Stimulated activated CD8-positive, alpha-beta memory T cell treated with anti-CD3 and anti-CD28 coated beads, Interleukin-4, amount 100 ng/mL, for 1 hour (primary cell): ENCODE results near the gene EPO.
"Not testable (repeated sequence)": the region's sequence is repeated elsewhere in the genome, so short reads cannot be mapped to it uniquely, and the experiment has no call there.

Source experiments
- DNase-seq, 2 donors: peaks; one replicate each; pipeline ENCODE4 v3.0.0-alpha.2; 2020; ENCODE audit warnings: low read depth in 2 of 2, low spot score in 1 of 2

Gene EPO

DNA sequence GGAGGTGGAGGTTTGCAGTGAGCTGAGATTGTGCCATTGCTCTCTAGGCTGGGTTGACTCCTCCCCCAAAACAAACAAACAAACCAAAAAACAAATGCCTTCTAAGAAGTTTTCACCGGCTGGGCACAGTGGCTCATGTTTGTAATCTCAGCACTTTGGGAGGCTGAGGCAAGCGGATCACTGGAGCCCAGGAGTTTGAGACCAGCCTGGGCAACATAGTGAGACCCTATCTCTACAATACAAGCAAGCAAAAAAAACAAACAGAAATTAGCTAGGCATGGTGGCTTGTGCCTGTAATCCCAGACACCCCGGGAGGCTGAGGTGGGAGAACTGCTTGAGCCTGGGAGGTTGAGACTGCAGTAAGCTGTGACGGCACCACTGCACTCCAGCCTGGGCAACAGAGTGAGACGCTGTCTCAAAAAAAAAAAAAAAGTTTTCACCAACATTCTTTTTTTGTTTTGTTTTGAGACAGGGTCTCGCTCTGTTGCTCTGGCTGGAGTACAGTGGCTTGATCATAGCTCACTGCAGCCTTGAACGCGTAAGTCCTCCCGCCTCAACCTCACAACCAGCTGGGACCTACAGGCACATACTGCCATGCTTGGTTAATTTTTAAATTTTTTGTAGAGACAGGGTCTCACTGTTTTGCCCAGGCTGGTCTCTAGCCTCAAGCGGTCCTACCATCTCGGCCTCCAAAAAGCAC lies 11.8 kb downstream of the EPO start:
- no peak for DNase-seq

DNA sequence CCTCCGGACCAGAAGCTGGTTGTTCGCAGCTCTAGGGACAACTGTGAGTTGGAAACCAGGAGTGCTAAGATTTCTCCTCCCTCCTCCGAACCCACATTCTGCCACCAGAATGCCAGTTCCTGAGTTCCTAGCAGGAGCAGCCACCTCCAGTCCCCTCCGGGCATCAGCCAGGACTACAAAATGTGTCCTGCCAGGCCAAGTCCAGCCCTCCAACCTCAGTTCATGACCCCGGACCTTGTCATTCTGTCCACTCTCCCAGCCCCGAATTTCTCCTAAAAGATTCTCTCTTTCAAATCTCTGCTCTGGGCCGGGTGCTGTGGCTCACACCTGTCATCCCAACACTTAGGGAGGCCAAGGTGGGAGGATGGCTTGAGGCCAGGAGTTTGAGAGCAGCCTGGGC lies 15.5 kb downstream of the EPO start:
- DNase-seq, result no peak

DNA sequence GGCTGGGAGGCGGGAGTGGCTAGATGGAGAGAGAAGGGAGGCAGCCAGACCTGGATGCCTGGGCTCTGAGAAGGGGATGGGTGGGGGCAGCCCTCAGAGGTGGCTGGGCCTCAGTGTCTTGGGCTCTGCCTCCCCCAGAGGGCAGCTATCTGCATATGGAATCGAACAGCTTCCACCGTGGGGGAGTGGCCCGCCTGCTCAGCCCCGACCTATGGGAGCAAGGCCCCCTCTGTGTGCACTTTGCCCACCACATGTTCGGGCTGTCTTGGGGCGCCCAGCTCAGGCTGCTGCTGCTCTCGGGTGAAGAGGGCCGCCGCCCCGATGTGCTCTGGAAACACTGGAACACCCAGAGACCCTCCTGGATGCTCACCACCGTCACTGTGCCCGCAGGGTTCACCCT lies 16.4 kb downstream of the EPO start:
- no peak for DNase-seq

DNA sequence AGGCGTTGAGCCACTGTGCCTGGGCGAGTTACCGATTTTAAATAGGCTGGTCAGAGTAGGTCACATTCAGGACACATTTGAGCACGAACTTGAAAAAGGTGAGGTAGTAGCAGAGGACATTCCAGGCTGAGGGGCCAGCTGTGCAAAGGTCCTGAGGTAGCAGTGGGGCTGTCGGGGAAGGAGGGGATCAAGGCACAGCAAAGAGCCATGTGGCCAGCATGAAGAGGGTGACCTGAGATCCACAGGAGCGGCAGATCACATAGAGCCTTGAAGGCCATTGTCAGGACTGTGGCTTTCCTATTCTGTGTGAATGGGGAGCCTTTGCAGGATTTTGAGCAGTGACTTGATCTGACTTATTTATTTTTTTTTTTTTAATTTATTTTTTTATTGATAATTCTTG lies 19.7 kb downstream of the EPO start:
- no peak for DNase-seq

DNA sequence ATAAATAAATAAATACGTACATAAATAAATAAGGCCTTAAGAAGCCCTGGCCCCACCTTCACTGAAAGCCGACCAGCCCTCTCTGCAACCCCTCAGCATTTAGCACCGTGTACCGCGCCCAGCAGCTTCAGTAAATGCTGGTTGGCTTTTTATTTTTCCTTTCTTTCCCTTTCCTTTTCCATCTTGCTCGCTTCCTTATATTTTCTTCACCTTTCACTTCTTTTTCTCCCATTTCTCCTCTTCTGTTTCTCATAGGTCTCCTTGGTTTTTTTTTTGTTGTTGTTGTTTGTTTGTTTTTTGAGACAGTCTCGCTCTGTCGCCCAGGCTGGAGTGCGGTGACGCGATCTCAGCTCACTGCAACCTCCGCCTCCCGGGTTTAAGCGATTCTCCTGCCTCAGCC lies 24.3 kb downstream of the EPO start:
- no peak for DNase-seq

DNA sequence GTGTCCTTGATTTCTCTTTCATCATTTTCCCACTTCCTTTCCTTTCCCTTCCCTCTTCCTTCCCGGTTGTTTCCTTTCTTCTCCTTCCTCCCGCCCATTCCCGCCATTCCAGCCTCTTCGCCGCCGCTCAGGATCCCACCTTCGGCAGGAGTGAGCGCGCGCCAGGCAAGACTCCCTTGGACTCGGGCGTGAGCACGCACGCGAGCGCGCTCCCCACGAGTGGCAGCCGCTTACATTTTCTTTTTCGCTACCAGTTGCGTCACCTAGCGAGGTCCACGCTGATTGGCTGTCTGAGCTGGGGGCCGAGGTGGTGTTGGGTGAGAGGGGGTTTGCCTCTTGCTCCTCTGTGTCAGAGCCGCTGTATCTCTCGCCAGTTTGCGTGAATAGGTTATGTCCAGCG lies 24.9 kb downstream of the EPO start:
- no peak for DNase-seq

DNA sequence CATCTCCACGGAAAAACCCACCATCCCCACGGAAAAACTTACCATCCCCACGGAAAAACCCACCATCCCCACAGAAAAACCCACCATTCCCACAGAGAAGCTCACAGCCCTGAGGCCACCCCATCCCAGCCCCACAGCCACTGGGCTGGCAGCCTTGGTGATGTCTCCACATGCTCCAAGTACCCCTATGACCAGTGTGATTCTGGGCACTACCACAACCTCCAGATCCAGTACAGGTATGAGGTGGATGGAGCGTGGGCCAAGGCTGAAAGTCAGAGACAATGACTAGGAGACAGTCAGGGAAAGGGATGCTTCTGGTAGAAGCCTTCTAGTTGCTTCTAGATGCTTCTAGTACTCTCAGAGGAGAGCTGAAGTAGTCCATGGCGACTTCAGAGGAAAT lies 32.7 kb downstream of the EPO start:
- DNase-seq, result no peak

DNA sequence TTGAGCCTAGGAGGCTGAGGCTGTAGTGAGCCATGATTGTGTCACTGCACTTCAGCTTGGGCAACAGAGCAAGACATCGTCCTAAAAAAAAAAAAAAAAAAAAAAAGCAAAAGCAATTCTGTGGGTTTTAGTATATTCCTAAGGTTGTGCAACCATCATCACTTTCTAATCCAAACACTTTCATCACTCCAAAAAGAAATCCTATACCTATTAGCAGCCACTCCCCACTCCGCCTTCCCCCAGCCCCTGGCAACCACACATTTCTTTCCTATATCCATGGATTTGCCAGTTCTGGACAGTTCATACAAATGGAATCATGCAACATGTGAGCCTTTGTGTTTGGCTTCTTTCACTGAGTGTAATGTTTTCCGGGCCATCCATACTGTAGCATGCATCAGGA lies 33.5 kb downstream of the EPO start:
- no peak for DNase-seq

DNA sequence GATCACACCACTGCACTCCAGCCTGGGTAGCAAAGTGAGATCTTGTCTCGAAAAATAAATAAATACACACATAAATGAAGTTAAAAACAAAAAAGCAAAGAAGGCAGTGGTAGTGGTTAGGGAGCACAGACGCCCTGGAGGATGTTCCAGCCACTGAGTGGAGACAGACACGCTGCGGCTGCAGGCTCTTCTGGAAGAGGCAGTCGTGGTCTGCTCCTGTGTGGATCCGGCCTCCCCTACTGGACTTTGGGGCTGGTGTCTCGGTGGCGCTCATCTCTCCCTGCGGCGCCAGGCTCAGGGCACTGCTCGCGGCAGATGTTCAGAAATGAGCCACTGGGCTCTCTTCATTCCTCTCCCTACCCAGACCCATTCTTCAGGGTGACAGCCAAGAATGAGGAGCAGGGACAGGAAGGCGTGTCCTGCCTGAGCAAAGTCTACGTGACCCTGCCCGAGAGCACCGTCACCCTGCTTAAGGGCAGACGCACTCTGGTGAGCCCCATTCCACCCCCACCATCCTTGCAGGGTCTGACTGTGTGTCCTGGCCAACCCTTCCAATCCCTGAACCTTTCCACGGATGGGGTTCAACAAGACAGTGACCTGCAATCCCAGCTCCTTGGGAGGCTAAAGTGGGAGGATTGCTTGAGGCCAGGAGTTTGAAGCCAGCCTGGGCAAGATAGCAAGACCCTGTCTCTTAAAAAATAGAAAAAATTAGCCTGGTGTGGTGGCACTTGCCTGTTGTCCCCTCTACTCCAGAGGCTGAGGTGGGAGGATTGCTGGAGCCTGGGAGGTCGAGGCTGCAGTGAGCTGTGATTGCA lies 39.3 kb downstream of the EPO start:
- no peak for DNase-seq

DNA sequence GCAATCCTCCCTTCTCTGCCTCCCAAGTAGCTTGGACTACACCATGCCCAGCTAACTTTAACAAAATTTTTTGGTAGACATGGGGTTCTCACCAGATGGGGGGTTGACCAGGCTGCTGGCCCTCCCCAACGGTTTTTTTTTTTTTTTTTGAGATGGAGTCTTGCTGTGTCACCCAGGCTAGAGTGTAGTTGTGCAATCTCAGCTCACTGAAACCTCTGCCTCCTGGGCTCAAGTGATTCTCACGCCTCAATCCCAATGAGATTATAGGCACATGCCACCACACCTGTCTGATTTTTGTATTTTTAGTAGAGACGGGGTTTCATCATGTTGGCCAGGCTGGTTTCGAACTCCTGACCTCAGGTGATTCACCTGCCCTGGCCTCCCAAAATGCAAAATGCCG lies 42.6 kb downstream of the EPO start:
- DNase-seq, result not testable (repeated sequence)

DNA sequence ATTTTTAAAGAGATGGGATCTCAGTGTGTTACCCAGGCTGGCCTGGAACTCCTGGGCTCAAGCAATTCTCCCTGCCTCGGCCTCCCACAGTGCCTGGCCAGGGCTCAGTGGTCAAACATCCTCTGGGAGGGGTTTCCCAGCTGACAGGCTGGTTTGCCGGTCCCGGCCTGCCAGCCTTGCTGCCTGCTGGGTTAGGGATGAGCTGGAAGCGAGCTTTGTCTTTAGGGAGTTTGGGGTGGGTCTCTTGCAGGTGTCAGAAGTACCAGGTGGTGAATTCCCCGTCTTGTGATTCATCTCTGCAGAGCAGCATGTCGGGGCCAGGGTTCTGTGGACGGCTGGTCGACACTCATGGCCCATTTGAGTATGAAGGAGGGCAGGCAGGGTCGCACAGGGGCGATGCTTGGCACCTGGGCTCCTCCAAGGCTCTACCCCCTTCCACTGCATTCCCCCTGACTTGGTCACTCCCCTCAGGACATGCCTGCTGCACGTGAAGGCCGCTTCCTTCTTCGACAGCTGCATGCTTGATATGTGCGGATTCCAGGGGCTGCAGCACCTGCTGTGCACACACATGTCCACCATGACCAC lies 43.4 kb downstream of the EPO start:
- DNase-seq, result no peak

DNA sequence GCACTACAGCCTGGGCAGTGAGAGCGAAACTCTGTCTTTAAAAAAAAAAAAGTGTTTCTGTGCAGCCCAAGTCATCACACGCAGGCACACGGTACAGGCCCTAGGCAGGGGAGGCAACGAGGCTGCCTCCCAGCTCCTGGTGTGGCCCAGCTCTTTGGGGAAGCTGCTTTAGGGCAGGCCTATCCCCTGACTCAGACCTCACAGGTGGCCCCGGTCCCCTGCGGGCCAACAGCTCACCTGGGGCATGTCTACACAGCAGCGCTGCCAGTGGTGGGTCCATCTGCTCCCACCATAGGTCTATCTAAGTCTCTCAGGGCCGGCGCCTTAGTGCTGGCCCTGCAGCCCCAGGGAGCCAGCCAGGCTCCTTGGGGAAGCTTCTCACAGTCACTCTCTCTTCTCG lies 44.6 kb downstream of the EPO start:
- DNase-seq, result no peak

DNA sequence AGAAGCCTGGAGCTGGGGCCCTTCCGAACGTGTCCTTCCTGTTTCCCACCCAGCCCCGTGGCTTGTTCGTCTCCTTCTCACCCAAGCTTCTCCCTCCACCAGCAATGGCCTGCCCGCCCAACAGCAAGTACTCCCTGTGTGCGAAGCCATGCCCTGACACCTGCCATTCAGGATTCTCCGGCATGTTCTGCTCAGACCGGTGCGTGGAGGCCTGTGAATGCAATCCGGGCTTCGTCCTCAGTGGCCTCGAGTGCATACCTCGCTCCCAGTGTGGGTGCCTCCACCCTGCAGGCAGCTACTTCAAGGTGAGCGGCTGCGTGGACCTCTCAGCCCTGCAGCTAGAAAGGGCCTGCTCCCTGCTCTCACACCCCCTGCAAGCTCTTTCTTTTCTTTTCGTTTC lies 45.0 kb downstream of the EPO start:
- DNase-seq, result no peak

DNA sequence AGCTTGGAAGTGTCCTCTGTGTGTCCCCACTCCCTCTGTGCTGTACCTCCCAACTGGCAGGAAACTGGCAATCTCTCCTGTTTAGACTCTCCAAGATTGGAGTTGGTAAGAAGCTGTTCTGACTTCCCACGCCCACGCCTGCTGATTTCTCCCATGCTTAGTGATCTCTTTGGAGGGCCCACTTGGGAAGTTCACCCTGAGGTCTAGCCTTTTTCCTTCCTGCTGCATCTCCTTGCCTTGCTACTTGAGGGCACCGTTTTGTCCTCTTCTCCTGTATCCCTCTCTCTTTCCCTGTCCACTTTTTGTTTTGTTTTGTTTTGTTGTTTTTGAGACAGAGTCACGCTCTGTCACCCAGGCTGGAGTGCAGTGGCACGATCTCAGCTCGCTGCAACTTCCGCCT lies 48.5 kb downstream of the EPO start:
- DNase-seq, result no peak
